ENCODE data around the gene TMEM233.
"Not testable (repeated sequence)": the region's sequence is repeated elsewhere in the genome, so short reads cannot be mapped to it uniquely, and the experiment has no call there.

The TMEM233 gene

DNA sequence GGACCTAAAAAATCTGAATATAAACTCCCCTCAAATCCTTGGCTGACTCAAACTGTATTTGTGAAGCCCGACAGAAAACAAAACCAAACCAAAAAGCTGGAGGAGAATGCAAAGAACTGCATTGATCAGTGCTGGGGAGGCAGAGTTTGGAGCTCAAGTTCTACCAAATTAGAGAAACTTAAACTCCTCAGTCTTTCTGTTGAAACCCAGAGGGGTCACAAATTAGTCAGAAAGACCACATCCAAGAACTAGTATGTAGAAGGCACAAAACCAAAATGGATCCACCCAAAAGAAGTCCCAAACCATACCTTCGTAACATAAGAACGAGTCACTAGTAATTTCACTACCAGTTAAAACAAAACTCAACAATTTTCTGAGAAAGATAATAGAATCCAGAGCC, 59.1 kb downstream of the TMEM233 start:
- no peak for ATAC-seq
- TF ChIP-seq SNAI2 (CRISPR knock-in tag; IDR thresholded peaks at IDR 0.05): no peak
- no peak for TF ChIP-seq CSDC2 (CRISPR knock-in tag; IDR thresholded peaks at IDR 0.05)
- TF ChIP-seq ZC3H10 (CRISPR knock-in tag; IDR thresholded peaks at IDR 0.05): no peak
- no peak for TF ChIP-seq ISL1 (CRISPR knock-in tag; IDR thresholded peaks at IDR 0.05)
- TF ChIP-seq ESRRG (CRISPR knock-in tag; IDR thresholded peaks at IDR 0.05): no peak
- TF ChIP-seq, protein P1, sequence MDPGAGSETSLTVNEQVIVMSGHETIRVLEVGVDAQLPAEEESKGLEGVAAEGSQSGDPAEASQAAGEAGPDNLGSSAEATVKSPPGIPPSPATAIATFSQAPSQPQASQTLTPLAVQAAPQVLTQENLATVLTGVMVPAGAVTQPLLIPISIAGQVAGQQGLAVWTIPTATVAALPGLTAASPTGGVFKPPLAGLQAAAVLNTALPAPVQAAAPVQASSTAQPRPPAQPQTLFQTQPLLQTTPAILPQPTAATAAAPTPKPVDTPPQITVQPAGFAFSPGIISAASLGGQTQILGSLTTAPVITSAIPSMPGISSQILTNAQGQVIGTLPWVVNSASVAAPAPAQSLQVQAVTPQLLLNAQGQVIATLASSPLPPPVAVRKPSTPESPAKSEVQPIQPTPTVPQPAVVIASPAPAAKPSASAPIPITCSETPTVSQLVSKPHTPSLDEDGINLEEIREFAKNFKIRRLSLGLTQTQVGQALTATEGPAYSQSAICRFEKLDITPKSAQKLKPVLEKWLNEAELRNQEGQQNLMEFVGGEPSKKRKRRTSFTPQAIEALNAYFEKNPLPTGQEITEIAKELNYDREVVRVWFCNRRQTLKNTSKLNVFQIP (CRISPR knock-in tag; IDR thresholded peaks at IDR 0.05; ENCODE audit: borderline replicate concordance, low read depth): no peak
- TF ChIP-seq OSR1 (CRISPR knock-in tag; IDR thresholded peaks at IDR 0.05): no peak
- TF ChIP-seq ZNF70 (CRISPR knock-in tag; IDR thresholded peaks at IDR 0.05): no peak

DNA sequence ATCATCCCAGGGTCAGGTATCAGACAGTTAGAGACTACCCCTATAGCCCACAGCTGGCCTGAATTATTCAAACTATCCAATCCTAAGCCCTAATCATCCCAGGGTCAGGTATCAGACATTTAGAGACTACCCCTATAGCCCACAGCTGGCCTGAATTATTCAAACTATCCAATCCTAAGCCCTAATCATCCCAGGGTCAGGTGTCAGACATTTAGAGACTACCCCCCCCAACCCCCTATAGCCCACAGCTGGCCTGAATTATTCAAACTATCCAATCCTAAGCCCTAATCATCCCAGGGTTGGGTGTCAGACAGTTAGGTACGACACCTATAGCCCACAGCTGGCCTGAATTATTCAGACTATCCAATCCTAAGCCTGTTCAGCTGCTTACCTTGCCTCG, 63.4 kb downstream of the TMEM233 start:
- not testable (repeated sequence) for ATAC-seq

DNA sequence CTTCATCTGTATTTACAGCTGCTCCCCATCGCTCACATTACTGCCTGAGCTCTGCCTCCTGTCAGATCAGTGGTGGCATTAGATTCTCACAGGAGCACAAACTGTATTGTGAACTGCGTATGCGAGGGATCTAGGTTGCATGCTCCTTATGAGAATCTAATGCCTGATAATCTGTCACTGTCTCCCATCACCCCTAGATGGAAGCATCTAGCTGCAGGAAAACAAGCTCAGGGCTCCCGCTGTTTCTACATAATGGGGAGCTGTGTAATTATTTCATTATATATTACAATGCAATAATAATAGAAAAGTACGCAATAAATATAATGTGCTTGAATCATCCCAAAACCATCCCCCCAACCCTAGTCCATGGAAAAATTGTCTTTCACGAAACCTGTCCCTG, 64.6 kb downstream of the TMEM233 start:
- not testable (repeated sequence) for ATAC-seq

DNA sequence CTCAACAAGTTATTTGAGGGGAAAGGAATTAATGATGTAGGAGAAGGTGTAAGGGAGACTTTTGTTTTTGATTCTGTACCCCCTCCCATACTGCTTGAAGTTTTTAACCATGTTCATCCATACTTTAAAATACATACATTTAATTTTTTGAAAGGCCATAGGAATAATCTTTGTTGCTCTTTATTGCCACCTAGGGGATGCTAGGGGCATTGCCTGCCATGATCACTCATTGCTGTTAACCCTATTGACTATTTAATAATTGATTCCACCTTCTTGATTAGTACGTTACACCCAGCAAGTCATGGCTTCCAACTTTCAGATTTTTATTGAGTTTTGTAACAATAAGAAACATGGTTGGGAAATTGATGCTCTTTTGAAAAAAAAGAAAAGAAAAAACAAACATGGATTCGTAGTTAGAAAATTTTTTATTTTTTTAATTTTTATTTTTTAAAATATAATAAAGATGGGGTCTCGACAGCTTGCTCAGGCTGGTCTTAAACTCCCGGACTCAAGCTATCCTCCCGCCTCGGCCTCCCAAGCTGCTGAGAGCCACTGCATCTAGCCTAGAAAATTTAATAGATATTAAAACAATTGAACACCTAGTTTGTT, 65.8 kb downstream of the TMEM233 start:
- peak; percentile 56; the same call in 1 of the 3 replicates for ATAC-seq
- no peak for TF ChIP-seq ARNTL (CRISPR knock-in tag; IDR thresholded peaks at IDR 0.05; ENCODE audit: borderline replicate concordance, low read depth)
- TF ChIP-seq GLIS3 (CRISPR knock-in tag; IDR thresholded peaks at IDR 0.05): no peak
- TF ChIP-seq ZFP3 (CRISPR knock-in tag; IDR thresholded peaks at IDR 0.05): no peak
- no peak for TF ChIP-seq ZNF70 (CRISPR knock-in tag; IDR thresholded peaks at IDR 0.05)
- TF ChIP-seq, protein P2, sequence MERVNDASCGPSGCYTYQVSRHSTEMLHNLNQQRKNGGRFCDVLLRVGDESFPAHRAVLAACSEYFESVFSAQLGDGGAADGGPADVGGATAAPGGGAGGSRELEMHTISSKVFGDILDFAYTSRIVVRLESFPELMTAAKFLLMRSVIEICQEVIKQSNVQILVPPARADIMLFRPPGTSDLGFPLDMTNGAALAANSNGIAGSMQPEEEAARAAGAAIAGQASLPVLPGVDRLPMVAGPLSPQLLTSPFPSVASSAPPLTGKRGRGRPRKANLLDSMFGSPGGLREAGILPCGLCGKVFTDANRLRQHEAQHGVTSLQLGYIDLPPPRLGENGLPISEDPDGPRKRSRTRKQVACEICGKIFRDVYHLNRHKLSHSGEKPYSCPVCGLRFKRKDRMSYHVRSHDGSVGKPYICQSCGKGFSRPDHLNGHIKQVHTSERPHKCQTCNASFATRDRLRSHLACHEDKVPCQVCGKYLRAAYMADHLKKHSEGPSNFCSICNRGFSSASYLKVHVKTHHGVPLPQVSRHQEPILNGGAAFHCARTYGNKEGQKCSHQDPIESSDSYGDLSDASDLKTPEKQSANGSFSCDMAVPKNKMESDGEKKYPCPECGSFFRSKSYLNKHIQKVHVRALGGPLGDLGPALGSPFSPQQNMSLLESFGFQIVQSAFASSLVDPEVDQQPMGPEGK (CRISPR knock-in tag; IDR thresholded peaks at IDR 0.05; ENCODE audit: borderline replicate concordance): no peak
- TF ChIP-seq, protein P3, sequence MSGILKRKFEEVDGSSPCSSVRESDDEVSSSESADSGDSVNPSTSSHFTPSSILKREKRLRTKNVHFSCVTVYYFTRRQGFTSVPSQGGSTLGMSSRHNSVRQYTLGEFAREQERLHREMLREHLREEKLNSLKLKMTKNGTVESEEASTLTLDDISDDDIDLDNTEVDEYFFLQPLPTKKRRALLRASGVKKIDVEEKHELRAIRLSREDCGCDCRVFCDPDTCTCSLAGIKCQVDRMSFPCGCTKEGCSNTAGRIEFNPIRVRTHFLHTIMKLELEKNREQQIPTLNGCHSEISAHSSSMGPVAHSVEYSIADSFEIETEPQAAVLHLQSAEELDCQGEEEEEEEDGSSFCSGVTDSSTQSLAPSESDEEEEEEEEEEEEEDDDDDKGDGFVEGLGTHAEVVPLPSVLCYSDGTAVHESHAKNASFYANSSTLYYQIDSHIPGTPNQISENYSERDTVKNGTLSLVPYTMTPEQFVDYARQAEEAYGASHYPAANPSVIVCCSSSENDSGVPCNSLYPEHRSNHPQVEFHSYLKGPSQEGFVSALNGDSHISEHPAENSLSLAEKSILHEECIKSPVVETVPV (CRISPR knock-in tag; IDR thresholded peaks at IDR 0.05): no peak
- no peak for TF ChIP-seq ZNF8 (CRISPR knock-in tag; IDR thresholded peaks at IDR 0.05)
- no peak for TF ChIP-seq PPARA (CRISPR knock-in tag; IDR thresholded peaks at IDR 0.05; ENCODE audit: borderline replicate concordance)
- TF ChIP-seq ZFP30 (CRISPR knock-in tag; IDR thresholded peaks at IDR 0.05): no peak
- TF ChIP-seq ISL1 (CRISPR knock-in tag; IDR thresholded peaks at IDR 0.05): no peak
- TF ChIP-seq ZC3H10 (CRISPR knock-in tag; IDR thresholded peaks at IDR 0.05): no peak
- no peak for TF ChIP-seq TOX (CRISPR knock-in tag; IDR thresholded peaks at IDR 0.05; ENCODE audit: borderline replicate concordance)
- TF ChIP-seq, protein P4, sequence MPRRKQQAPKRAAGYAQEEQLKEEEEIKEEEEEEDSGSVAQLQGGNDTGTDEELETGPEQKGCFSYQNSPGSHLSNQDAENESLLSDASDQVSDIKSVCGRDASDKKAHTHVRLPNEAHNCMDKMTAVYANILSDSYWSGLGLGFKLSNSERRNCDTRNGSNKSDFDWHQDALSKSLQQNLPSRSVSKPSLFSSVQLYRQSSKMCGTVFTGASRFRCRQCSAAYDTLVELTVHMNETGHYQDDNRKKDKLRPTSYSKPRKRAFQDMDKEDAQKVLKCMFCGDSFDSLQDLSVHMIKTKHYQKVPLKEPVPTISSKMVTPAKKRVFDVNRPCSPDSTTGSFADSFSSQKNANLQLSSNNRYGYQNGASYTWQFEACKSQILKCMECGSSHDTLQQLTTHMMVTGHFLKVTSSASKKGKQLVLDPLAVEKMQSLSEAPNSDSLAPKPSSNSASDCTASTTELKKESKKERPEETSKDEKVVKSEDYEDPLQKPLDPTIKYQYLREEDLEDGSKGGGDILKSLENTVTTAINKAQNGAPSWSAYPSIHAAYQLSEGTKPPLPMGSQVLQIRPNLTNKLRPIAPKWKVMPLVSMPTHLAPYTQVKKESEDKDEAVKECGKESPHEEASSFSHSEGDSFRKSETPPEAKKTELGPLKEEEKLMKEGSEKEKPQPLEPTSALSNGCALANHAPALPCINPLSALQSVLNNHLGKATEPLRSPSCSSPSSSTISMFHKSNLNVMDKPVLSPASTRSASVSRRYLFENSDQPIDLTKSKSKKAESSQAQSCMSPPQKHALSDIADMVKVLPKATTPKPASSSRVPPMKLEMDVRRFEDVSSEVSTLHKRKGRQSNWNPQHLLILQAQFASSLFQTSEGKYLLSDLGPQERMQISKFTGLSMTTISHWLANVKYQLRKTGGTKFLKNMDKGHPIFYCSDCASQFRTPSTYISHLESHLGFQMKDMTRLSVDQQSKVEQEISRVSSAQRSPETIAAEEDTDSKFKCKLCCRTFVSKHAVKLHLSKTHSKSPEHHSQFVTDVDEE (CRISPR knock-in tag; IDR thresholded peaks at IDR 0.05): no peak
- TF ChIP-seq, protein P5, sequence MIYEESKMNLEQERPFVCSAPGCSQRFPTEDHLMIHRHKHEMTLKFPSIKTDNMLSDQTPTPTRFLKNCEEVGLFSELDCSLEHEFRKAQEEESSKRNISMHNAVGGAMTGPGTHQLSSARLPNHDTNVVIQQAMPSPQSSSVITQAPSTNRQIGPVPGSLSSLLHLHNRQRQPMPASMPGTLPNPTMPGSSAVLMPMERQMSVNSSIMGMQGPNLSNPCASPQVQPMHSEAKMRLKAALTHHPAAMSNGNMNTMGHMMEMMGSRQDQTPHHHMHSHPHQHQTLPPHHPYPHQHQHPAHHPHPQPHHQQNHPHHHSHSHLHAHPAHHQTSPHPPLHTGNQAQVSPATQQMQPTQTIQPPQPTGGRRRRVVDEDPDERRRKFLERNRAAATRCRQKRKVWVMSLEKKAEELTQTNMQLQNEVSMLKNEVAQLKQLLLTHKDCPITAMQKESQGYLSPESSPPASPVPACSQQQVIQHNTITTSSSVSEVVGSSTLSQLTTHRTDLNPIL (CRISPR knock-in tag; IDR thresholded peaks at IDR 0.05; ENCODE audit: low read depth): no peak
- no peak for TF ChIP-seq SNAI2 (CRISPR knock-in tag; IDR thresholded peaks at IDR 0.05)
- no peak for TF ChIP-seq TCF4 (CRISPR knock-in tag; IDR thresholded peaks at IDR 0.05; ENCODE audit: borderline replicate concordance)
- no peak for TF ChIP-seq CSDC2 (CRISPR knock-in tag; IDR thresholded peaks at IDR 0.05)
